ENCODE data around the gene NDUFB5. TPM values are rescaled to one million over a fixed set of nuclear protein-coding genes. Genes with fewer than 3 reads are reported as not detected.

NDUFB5 gene
- polyA plus RNA-seq, 1 donor from 2014 or later = 96.9 TPM

Other genes with a start within 250 kb of the NDUFB5 start
- 15.3 TPM for gene GNB4, start 153.3 kb upstream of the NDUFB5 start, polyA plus RNA-seq
- 39.9 TPM for gene ACTL6A, start 41.9 kb upstream of the NDUFB5 start, polyA plus RNA-seq
- gene MRPL47, start 156 bp upstream of the NDUFB5 start, polyA plus RNA-seq = 54.5 TPM
- 4.5 TPM for gene USP13, start 48.2 kb downstream of the NDUFB5 start, polyA plus RNA-seq

All from IgD-negative memory B cell (primary cell).